NB4 (cell line): ENCODE data around the gene KCNA5.

ENCODE experiments used
- MYC ChIP-seq: IDR thresholded peaks from 2 replicates; pipeline ENCODE4 v1.6.1; 2011; ENCODE audit warnings: low read depth, low read length
- POLR2A ChIP-seq: IDR thresholded peaks from 2 replicates; pipeline ENCODE4 v1.6.1; 2011; ENCODE audit warnings: mild to moderate bottlenecking; ENCODE audit not compliant: insufficient read length; ENCODE audit errors: extremely low read depth
- TF ChIP-seq, protein P1 (sequence below): IDR thresholded peaks from one replicate; pipeline ENCODE4 v1.5.1; 2012; ENCODE audit warnings: low read depth, low read length
- TF ChIP-seq, protein P2 (sequence below): IDR thresholded peaks from 2 replicates; pipeline ENCODE4 v1.6.1; 2011; ENCODE audit warnings: low read depth, low read length

DNA sequence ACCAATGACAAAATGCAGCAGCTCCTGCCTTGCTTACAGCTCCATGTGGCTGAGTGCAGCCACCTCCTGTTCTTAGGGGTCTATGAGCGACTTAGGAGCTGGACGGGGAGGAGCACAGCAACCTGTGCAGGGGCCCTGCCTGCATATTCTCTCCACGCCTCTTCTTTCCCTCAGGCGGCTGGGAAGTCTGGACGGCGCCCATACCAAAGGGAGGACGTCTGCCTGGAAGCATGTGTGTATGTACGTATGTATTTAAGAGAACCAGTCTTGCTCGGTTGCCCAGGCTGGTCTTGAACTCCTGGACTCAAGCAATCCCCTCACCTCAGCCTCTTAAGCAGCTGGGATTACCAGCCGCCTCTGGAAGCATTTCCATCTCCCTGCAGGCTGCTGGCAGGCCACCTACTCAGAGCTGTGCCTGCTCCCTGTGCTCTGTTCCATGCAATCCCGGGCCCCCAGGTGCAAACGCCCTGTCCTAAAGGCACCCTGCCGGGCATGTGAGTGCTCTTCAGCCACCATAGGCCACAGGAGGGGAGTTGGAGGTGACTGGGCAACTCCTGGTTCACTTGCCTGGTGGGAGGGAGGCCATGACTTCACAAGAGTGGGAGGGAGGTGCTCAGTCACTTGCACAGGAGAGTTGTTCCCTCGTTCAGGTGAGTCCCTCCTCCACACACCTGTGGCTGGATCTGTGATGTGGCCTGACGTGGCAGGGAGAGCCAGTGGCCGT lies 44.3 kb downstream of the KCNA5 start:
- TF ChIP-seq POLR2A (no peak), MYC (no peak)
- TF ChIP-seq, protein P1, sequence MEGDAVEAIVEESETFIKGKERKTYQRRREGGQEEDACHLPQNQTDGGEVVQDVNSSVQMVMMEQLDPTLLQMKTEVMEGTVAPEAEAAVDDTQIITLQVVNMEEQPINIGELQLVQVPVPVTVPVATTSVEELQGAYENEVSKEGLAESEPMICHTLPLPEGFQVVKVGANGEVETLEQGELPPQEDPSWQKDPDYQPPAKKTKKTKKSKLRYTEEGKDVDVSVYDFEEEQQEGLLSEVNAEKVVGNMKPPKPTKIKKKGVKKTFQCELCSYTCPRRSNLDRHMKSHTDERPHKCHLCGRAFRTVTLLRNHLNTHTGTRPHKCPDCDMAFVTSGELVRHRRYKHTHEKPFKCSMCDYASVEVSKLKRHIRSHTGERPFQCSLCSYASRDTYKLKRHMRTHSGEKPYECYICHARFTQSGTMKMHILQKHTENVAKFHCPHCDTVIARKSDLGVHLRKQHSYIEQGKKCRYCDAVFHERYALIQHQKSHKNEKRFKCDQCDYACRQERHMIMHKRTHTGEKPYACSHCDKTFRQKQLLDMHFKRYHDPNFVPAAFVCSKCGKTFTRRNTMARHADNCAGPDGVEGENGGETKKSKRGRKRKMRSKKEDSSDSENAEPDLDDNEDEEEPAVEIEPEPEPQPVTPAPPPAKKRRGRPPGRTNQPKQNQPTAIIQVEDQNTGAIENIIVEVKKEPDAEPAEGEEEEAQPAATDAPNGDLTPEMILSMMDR: no peak
- TF ChIP-seq, protein P2, sequence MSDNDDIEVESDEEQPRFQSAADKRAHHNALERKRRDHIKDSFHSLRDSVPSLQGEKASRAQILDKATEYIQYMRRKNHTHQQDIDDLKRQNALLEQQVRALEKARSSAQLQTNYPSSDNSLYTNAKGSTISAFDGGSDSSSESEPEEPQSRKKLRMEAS: no peak
